Bronchial epithelial cell (primary cell): ENCODE measurements around the gene SLC37A1. TPM values are rescaled to one million over a fixed set of nuclear protein-coding genes. Genes with fewer than 3 reads are reported as not detected.

Experiments used
- DNase-seq: peaks from one replicate; pipeline ENCODE4 v3.0.0-alpha.2; 2010; ENCODE audit warnings: low read depth
- FAIRE-seq: peaks from 2 replicates; lab custom pipeline; 2011; peaks lifted over from hg19 to GRCh38; lab: Jason Lieb, UNC
- H3K27me3 ChIP-seq: 2 replicates; pipeline ENCODE4 v1.5.1; 2011; ENCODE audit warnings: low read length; ENCODE audit not compliant: control insufficient read depth, insufficient read depth
- H3K36me3 ChIP-seq: 2 replicates; pipeline ENCODE4 v1.5.1; 2011; ENCODE audit warnings: low read length; ENCODE audit not compliant: control insufficient read depth, insufficient read depth
- H3K4me3 ChIP-seq: 2 replicates; pipeline ENCODE4 v1.5.1; 2011; ENCODE audit warnings: mild to moderate bottlenecking, low read depth, low read length, control low read depth
- CTCF ChIP-seq: IDR thresholded peaks from 2 replicates; pipeline ENCODE4 v1.5.1; 2011; ENCODE audit warnings: mild to moderate bottlenecking, moderate library complexity, low read length, control low read depth, inconsistent platforms; ENCODE audit not compliant: insufficient read depth, severe bottlenecking
- total RNA-seq: library from RNA; depleted of rRNA; stranded (reverse); fragments of >200 nt; gene quantifications from 2 replicates; pipeline ENCODE4 v1.2.1, GENCODE V29; 2014

SLC37A1 gene
- total RNA-seq, 1 donor from 2014 or later: 7.1 TPM

- FAIRE-seq: no peak
- Histone ChIP-seq H3K4me3 (no peak overlapping the region), H3K36me3 (peaks cover 19% of the 10 kb centered on the region), H3K27me3 (no peaks in the 10 kb centered on the region)
- no peak for DNase-seq
- no peak for TF ChIP-seq CTCF
These were observed 52.4 kb downstream of the SLC37A1 start for GRCh38 chr21:42565886-42566523.

GRCh38 chr21:42566524-42567213 lies 53.0 kb downstream of the SLC37A1 start:
- DNase-seq (no peak), FAIRE-seq (no peak)
- TF ChIP-seq CTCF: no peak
- no peak overlapping the region for H3K4me3 ChIP-seq
- peaks cover 19% of the 10 kb centered on the region for H3K36me3 ChIP-seq
- H3K27me3 ChIP-seq: no peaks in the 10 kb centered on the region

- FAIRE-seq (no peak), DNase-seq (no peak)
- no peaks in the 10 kb centered on the region for H3K27me3 ChIP-seq
- H3K36me3 ChIP-seq: peaks cover 19% of the 10 kb centered on the region
- no peak for TF ChIP-seq CTCF
- H3K4me3 ChIP-seq: no peak overlapping the region
These were observed 53.5 kb downstream of the SLC37A1 start for GRCh38 chr21:42567214-42567555.

GRCh38 chr21:42567861-42568260 lies 54.2 kb downstream of the SLC37A1 start:
- Histone ChIP-seq H3K27me3 (no peaks in the 10 kb centered on the region), H3K4me3 (no peak overlapping the region), H3K36me3 (peaks cover 19% of the 10 kb centered on the region)
- FAIRE-seq (no peak), DNase-seq (no peak)
- TF ChIP-seq CTCF: no peak

GRCh38 chr21:42568376-42568775 lies 54.7 kb downstream of the SLC37A1 start:
- TF ChIP-seq CTCF: no peak
- Histone ChIP-seq H3K27me3 (no peaks in the 10 kb centered on the region), H3K4me3 (no peak overlapping the region), H3K36me3 (peaks cover 21% of the 10 kb centered on the region)
- FAIRE-seq: no peak
- no peak for DNase-seq
